GM21723 (cell line): Measurements from ENCODE around the gene GSG1L.
"Not testable (repeated sequence)": the region's sequence is repeated elsewhere in the genome, so short reads cannot be mapped to it uniquely, and the experiment has no call there.

Experiments used
- ATAC-seq: cut with Tn5 transposase; IDR thresholded peaks from one replicate; pipeline ENCODE4 v1.9.1; 2021; ENCODE audit warnings: mild to moderate bottlenecking, moderate library complexity; ENCODE audit not compliant: unreplicated experiment

GSG1L gene

DNA sequence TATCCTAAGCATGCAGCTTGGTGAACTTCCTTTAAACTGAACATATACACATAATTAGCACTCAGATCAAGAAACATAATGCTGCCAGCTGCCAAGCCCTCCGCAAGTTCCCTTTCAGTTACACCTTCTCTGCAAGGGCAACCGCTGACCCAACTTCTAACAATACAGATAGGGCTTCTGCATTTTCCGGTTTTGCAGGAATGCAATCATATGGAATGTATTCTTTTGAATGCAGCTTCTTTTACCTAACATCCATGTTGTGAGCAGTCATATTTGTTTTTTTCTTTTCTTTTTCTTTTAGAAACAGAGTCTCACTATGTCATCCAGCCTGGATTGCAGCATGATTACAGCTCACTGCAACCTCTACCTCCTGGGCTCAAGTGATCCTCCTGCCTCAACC is 110.7 kb downstream of the GSG1L start:
- no peak for ATAC-seq

DNA sequence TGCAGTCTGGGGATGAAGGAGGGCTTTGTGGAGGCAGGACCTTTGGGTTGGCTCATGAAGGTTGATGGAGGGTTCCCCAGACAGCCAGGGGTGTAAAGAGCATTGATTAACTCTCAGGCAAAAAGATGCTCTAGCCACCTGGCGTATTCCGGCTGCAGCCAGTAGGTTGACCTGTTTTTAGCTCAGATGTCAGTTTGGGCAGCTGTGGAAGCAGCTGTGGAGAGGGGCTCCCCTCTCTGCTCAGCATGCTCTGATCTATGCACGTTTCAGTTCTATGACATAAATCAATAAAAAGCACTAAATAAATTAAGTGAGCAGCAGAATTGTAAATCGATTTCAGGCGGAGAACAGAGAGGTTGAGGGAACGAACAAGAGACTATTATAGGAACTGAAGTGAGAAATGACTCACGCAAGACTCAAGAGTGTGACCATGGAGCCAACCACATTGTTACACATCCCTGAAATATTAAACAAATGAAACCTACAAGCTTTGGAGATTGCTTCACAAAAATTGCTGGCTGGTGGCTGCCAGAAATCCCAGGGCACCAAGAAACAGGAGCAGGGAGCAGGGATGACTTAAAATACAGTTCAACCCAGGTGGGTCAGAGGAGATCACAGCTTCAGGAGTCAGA is 111.9 kb downstream of the GSG1L start:
- ATAC-seq = no peak

DNA sequence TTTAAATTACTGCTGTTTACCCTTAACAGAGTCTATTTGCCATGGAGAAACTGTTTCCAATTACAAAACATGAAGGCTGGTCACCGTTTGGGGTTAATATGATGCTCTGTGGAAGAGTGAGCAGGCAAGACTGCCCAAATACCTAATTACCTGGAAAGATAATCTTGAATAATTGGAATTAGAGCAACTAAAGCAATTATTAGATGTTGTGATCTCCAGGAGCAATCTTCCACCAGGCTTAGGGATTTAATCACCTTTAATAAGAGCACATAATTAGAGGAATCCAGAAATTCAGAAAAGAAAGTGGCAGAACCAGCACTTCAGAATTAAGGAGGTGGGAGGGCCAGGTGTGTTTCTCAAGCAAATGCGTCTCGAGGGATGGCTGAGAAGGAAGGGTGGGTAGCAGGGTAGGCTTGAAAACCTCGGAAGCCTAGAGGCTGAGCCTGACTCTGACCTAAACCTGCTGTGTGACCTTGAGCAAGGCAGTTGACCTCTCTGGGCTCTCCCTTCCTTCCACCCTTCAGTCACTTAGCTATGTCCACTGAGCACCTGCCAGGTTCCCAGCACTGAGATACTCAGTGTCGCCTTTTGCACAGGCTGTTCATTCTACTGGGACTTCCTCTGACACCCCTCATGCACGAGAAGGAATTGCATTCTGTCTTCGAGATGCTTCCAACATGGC is 113.2 kb downstream of the GSG1L start:
- no peak for ATAC-seq

DNA sequence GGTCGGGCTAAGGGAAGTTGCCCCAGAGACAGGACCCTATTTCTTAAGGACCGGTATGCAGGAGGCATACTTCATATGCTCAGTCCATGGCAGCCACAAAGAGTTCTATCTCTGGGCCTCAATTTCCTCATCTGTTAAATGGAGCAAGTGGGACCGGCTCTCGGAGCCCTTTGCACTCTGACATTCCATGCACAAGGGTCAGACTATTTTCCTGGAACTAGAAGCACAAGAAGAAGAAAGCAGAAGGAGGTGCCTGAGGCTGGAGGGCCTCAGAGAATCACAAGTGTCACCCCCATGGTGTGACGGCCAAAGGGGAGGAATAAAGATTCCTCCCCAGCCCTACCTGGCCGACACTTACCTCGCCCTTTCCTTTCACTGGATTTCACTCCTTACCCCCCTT is 115.8 kb downstream of the GSG1L start:
- ATAC-seq = no peak

DNA sequence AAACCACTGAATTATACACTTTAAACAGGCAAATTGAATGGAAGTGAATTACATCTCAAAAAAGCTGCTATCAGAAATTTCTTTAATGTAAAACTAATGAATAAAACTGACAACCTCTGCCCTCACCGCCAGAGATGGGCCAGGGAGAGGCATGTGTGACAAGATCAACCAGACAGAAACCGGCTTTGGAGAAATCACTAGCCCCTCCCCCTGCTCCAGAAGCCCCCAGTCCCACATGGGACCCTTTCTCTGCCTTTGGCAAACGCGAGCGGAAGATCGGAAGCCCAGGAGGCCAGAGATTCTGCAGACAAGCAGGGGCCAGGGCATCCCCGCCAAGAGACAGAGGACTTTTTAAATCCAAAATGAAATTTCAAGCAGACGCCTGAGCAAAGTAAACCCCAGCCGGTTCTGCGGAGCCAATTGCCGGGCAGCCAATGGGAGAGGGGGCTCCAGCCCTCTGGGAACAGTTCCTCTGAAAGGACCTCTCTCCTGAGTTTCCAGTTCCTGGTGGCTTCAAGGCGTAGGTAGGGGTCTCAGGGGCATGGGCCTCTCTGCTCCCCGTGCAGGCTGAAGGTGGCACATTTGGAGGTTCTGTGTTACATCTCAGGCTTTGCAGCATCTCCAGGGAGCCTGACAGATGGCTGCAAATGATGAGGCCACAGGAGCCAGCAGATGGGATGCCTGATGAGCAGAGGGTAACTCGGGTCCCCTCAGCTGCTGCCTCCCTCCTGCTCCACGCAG is 118.1 kb downstream of the GSG1L start:
- ATAC-seq = no peak

DNA sequence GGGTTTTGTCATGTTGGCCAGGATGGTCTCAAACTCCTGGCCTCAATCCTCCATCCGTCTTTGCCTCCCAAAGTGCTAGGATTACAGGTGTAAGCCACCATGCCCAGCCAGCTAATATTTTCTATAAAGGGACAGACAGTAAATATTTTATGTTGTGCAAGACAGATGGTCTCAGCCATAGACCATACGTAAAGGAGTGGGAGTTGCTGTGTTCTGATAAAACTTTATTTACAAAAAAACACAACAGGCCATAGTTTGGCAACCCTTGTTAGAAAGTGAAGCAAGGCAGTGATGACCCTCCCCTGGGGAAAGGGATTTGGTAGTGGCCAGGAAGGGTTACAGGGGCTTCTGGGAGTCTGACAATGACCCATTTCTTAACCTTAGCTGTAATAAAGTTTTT is 119.7 kb downstream of the GSG1L start:
- no peak for ATAC-seq

DNA sequence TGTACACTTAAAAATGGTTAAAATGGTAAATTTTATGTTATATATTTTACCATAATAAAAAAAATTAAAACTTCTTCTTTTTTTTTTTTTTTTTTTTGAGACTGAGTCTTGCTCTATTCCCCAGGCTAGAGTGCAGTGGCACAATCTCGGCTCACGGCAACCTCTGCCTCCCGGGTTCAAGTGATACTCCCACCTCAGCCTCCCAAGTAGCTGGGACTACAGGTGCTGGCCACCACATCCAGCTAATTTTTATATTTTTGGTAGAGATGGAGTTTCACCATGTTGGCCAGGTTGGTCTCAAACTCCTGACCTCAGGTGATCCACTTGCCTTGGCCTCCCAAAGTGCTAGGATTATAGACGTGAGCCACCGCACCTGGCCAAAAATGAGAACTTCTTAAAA is 121.4 kb downstream of the GSG1L start:
- ATAC-seq = not testable (repeated sequence)

DNA sequence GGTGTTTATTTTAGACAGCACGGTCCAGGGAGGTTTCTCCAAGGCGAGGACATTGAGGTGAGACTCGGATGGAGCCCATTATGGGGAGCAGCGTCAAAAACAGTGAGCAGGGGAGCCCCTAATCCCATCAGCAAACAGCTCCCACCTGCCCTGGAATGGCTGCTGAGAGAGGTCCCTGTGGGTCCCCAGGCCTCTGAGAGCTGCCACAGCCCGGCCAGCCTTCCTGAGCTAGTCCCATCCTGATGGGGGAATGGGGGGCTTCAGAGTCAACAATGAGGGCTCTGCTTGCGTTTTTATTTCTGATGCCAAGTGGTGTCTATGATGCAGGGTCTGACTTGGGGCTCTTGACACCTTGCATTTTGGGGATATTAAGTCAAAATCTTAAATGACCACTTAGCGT is 128.4 kb downstream of the GSG1L start:
- no peak for ATAC-seq

DNA sequence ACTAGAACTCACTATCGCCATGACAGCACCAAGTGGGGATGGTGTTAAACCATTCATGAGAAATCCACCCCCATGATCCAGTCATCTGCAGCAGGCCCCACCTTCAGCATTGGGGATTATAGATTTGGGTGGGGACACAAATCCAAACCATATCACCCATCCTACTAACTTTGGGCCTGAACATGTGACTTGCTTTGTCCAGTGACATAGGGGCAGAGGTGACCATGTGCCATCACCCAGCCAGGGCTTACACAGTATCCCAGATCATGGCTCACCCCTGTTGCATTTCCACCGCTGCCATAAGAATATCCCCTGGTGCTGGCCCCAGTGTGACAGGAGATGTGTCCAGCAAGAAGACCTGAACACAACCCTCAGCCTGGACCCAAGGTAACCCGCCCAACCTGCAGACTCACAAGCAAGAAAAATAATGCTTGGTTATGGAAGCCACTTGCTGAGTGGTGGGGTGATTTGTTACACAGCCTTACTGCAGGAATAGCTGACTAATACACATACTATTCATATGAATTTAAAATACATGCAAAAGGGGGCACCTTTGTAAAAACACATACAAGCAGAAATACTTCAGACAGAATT is 130.9 kb downstream of the GSG1L start:
- ATAC-seq = no peak

DNA sequence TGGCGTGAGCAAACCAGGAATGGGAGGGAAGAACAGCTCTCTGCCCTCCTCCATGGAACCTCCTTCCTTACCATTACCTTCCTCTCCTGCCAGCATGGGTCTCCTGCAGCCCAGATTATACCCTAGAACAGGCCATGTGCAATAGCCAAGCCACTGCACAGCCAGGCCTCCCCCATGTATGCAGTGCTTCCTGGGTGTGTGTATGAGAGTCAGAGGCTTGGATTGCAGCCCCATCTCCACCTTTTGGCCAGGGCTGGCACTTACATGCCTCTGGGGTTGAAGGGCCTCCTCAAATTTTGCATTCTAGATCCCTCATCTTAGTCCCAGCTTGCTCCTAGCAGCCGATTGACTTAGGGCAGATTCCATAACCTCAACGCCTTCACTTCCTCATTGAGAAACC is 133.7 kb downstream of the GSG1L start:
- no peak for ATAC-seq

DNA sequence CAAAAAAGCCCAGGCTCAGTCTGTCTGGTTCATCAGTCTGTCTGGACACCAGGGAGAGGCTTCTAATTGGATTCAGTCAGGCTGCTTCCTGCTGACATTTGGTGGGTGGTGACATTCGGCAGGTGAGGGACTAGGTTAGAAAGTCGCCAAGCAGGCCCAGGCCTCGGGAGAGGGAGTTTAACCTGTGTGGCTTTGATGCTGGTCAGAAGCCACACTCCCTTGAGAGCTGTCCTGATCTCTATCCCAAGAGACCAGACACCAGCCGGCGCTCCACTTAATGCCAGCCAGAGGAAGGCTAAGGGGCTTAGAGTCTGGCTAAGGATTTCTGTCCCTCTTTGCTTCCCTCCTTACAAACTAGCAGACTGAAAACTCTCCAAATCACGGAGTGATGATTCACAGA is 135.0 kb downstream of the GSG1L start:
- ATAC-seq = no peak

DNA sequence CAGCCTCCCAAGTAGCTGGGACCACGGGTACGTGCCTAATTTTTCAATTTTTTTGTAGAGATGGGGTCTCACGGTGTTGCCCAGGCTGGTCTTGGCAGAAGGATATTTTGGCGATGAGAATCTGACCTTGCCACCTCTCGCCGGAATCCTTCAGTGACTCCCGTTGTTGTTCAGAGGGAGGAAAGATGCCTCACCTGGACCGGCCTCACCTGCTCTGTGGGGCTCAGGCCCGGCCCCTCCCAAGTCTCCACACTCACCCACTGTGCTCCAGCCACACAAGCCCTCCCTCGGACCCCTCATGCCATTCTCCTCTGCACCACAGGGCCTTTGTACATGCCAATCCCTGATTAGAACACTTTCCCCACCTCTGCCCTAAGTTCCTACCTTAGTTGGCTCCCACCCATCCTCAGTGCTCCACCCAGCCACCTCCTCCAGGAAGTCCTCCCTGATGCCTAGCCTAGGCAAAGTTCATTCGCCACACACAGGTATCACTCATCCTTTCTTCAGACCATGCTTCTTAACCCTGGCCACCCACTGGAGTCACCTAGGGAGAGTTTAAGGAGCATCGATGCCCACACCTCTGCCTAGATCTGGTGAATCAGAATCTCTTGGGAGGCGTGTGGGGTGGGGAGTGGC is 136.1 kb downstream of the GSG1L start:
- ATAC-seq = no peak

DNA sequence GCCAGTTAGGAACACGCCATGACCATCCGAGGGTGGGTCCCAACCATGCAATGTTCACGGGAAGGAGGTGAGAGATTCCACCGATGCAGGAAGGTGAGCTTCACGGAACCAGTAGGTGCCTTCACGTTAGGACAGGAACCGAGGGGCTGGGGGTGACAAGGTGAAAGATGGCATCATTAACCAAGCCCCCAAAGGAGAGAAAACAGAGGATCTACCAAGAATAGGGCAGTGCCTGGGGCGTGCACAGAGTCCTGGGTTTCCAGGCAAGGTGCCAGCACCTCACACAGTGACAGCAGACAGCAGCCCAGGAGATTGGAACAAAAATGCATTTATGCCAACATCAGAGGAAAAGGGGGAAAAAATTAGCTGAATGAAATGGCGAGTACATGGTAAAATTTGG is 137.9 kb downstream of the GSG1L start:
- ATAC-seq = no peak

DNA sequence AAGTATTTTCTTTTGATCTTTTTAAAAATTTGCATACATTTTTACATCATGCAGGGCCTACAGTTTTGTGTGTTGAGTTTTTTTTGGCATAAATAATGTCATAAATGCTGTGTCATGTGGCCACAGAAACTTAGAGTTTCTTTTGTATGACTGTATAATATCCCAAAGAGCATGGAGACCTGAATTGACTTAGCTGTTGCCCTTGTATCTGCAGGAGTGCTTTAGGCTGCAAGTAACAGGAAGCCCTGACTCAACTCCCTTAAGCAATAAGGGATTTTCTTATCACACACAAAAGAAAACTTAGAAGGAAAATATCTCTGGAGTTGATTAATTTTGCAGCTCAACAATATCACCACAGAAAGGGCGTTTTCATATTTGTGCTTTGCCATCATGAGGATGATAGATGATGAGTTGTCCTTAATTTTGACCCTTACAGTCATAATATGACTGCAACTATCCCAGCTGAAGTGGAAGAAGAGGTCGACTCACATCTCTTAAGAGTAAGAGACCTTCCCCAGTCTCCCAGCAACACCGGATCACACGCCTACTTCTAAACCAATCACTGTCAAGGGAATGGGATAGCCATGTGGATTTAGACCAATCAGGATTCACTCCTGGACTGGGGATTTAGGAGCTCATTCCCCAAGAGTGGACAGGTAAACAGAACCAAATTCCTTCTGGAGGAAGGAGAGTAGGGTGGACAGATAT is 138.9 kb downstream of the GSG1L start:
- no peak for ATAC-seq

DNA sequence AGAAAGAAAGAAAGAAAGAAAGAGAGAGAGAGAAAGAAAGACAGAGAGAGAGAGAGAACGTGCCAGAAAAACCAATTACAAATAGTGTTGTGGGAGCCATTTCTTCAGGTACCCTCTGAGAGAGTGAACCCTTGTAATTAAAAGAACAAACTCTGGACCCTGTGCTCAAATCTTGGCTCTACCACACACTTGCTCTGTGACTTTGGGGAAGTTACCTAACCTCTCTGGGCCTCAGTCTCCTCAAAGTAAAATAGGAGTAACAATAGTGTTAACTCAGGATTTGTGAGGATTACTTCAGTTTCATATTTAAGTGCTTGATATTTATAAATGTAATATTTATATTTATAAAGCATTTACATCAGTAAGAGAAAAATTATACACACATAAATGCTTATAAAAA is 139.8 kb downstream of the GSG1L start:
- no peak for ATAC-seq

DNA sequence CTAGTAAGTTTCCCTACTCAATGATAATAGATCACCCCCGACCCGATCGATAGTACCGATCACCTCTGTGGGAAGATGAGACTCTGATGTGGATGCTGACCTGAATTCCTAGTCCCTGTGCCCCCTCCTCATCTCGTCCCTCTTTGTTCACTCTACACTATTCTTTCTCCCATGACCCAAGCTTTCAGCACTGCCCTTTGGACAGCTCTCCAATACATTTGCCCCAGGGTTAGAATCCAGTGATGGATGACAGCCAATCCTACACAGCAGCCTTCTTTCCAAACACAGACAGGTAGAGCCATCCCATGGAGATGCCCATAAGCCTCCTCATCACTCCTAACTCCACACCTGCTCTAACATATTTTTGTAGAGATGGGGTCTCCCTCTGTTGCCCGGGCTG is 141.1 kb downstream of the GSG1L start:
- ATAC-seq = no peak

DNA sequence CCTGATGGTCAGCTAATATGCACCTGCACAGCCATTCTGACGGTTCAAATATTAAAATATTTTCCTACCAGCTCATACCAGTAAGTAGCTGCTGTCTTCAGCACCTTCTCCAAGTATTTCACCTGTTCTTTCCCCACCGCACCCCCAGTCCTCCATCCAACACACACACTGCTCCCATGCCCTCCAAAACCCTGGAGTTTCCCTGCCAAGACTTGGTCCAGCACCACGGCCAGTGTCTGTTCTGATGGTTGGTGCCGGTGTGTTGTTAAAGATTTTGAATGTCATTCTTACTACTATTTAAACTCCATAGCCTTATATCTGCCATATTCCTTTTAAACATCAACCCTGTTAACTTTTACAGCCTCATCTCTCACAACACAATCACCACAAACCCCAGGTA is 142.4 kb downstream of the GSG1L start:
- no peak for ATAC-seq

DNA sequence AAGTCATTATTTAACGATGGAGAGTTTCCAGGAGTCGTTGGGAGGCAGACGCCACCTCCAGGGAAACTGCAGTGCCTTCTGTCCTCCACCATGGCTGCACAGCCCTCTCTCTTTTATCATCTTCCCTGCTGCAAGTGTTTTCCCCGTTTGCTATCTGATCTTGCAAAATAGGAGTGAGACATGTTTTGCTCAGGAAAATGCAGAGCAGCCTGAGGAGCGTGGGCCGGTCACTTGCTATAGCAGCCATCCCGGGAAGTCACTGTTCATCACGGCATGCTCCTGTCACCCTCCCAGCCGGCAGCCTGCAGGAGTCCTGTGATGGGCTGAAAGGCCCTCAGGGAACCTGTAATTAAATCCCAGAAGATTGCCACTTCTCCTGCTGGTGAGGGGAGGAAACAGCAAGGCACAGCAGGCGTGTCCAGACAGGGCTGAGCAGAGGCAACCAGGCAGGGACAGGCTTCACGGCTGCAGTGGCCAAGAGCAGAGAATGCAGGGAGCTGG is 143.1 kb downstream of the GSG1L start:
- no peak for ATAC-seq

DNA sequence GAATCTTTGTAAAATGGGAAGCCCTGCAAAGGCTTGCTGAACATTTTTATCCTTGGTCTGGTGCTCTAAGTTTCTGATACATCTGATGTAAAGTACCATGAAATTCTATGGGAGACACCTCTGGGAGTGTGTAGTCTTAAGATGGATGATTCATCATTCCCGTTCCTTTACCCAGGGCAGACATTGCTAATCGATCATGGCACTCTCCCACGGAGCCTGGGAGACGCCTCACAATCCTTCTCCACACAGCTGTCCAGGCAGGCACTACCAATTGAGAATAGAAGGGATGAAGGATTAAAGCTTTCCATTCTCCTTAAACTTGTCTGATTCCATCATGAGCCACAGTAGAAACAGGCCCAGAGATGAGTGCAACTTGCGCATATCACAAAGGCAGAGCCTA is 144.8 kb downstream of the GSG1L start:
- ATAC-seq = no peak

DNA sequence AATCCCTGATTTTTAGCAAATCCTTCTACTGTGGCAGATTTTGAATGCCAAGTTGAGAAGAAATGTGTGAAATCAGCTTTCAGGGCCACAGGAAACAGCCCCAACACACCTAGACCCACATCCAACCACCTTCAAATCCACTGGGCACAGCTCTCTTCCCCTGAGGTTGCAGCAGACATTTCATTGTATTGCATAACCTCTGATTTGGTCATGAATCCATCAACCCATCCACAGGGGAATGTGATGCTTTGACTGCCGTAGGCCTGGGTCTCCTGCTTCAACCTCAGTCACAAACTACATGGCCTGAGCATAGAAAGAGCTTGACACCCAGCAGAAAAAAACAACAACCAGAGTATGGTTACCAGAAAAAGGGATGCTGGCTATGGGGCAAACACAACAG is 145.6 kb downstream of the GSG1L start:
- no peak for ATAC-seq

DNA sequence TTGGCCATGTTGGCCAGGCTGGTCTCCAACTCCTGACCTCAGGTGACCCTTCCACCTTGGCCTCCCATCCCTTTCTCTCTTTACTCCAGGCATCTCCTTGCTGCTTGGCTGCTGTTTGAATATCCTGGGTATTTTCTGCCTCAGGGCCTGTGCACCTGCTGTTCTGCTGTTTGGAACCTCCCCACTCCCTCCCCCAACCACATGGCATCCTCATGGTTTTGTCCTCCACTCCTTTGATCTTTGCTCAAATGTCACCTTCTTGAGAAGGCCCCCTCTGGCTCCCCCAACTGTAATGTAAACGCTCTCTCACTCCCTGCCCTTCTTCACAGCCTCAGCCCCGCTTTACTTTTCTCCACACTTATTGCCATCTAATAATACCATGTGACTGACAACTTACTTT is 152.0 kb downstream of the GSG1L start:
- ATAC-seq = no peak
